GM13976 (cell line): ENCODE results near the gene TOM1L1.

Source experiments
- DNase-seq: peaks from one replicate; pipeline ENCODE4 v3.0.0; 2012; ENCODE audit warnings: low spot score
- CTCF ChIP-seq: IDR thresholded peaks from 2 replicates; pipeline ENCODE4 v1.5.1; 2012; ENCODE audit warnings: borderline replicate concordance, mild to moderate bottlenecking; ENCODE audit not compliant: insufficient read depth; ENCODE audit errors: extremely low read depth, missing control alignments, control extremely low read depth
- in situ Hi-C: fragments of 300-500 bp; cut with MboI; formaldehyde crosslinking; loops from one replicate; pipeline ENCODE4 v1.12.0; 2022; ENCODE audit warnings: low sequenced_read_pairs, mixed read lengths, inconsistent platforms; ENCODE audit not compliant: unreplicated experiment

TOM1L1 gene

GRCh38 chr17:54920819-54921218 lies 20.2 kb downstream of the TOM1L1 start:
- no peak for DNase-seq
- in situ Hi-C loops: no loop called here

GRCh38 chr17:54924405-54924804 lies 23.8 kb downstream of the TOM1L1 start:
- in situ Hi-C loops: no loop called here
- no peak for TF ChIP-seq CTCF

More at GRCh38 chr17:54920819-54921218, 20.2 kb downstream of the TOM1L1 start:
- TF ChIP-seq CTCF: no peak

GRCh38 chr17:54927525-54927924 lies 26.9 kb downstream of the TOM1L1 start:
- TF ChIP-seq CTCF: no peak
- DNase-seq: no peak
- in situ Hi-C loops: no loop called here

More at GRCh38 chr17:54924405-54924804, 23.8 kb downstream of the TOM1L1 start:
- DNase-seq: no peak

GRCh38 chr17:54932711-54933110 lies 32.1 kb downstream of the TOM1L1 start:
- in situ Hi-C loops: no loop called here
- no peak for DNase-seq
- TF ChIP-seq CTCF: no peak

GRCh38 chr17:54933921-54934320 lies 33.3 kb downstream of the TOM1L1 start:
- in situ Hi-C loops: no loop called here
- DNase-seq: no peak
- TF ChIP-seq CTCF: no peak

GRCh38 chr17:54935471-54935870 lies 34.8 kb downstream of the TOM1L1 start:
- TF ChIP-seq CTCF: no peak
- no peak for DNase-seq
- in situ Hi-C loops: no loop called here

GRCh38 chr17:54937018-54937417 lies 36.4 kb downstream of the TOM1L1 start:
- in situ Hi-C loops: no loop called here
- no peak for TF ChIP-seq CTCF
- DNase-seq: no peak
